SK-N-SH treated with all-trans-retinoic acid at 6 μM for 48 hours (cell line): ENCODE measurements around the gene BACH2.
A peak's percentile ranks its signal among the peaks of the same experiment; 100 is the strongest.

ENCODE experiments used
- ATAC-seq: fragments of 200-7000 bp; cut with Tn5 transposase; 3 replicates; pipeline ENCODE4 v1.9.1; 2020; ENCODE audit warnings: mild to moderate bottlenecking, moderate library complexity
- ARNTL ChIP-seq: fragments of 450-650 bp; formaldehyde crosslinking; IDR thresholded peaks from 2 replicates; pipeline ENCODE4 v1.5.0; 2020; ENCODE audit warnings: low read depth, mild to moderate bottlenecking, moderate library complexity, borderline replicate concordance
- BACH2 ChIP-seq: fragments of 250-450 bp; sonication (Bioruptor Pico); IDR thresholded peaks from 2 replicates; pipeline ENCODE4 v1.9.0; 2021; ENCODE audit warnings: mild to moderate bottlenecking, borderline replicate concordance
- CSDC2 ChIP-seq: fragments of 250-450 bp; sonication (Bioruptor Pico); IDR thresholded peaks from 2 replicates; pipeline ENCODE4 v1.5.0; 2020; ENCODE audit warnings: mild to moderate bottlenecking, moderate library complexity
- ESRRG ChIP-seq: fragments of 250-450 bp; sonication (Bioruptor Pico); IDR thresholded peaks from 2 replicates; pipeline ENCODE4 v1.6.1; 2021; ENCODE audit warnings: mild to moderate bottlenecking
- GLIS3 ChIP-seq: fragments of 250-450 bp; sonication (Bioruptor Pico); IDR thresholded peaks from 2 replicates; pipeline ENCODE4 v1.5.0; 2020; ENCODE audit warnings: mild to moderate bottlenecking, moderate library complexity
- ISL1 ChIP-seq: fragments of 250-450 bp; sonication (Bioruptor Pico); IDR thresholded peaks from 2 replicates; pipeline ENCODE4 v2.1.2; 2022; ENCODE audit warnings: mild to moderate bottlenecking, moderate library complexity
- OSR1 ChIP-seq: fragments of 250-450 bp; sonication (Bioruptor Pico); IDR thresholded peaks from 2 replicates; pipeline ENCODE4 v1.8.0; 2022; ENCODE audit warnings: moderate library complexity, mild to moderate bottlenecking, inconsistent platforms
- POU6F1 ChIP-seq: fragments of 250-450 bp; sonication (Bioruptor Pico); IDR thresholded peaks from 2 replicates; pipeline ENCODE4 v1.8.0; 2021; ENCODE audit warnings: low read depth, mild to moderate bottlenecking, moderate library complexity, borderline replicate concordance
- PPARA ChIP-seq: fragments of 250-450 bp; sonication (Bioruptor Pico); IDR thresholded peaks from 2 replicates; pipeline ENCODE4 v1.5.0; 2020; ENCODE audit warnings: mild to moderate bottlenecking, borderline replicate concordance
- RARB ChIP-seq: fragments of 250-450 bp; sonication (Bioruptor Pico); IDR thresholded peaks from 2 replicates; pipeline ENCODE4 v1.8.0; 2021; ENCODE audit warnings: mild to moderate bottlenecking, moderate library complexity
- SNAI2 ChIP-seq: fragments of 250-450 bp; sonication (Bioruptor Pico); IDR thresholded peaks from 2 replicates; pipeline ENCODE4 v1.5.0; 2020; ENCODE audit warnings: mild to moderate bottlenecking, moderate library complexity
- TCF4 ChIP-seq: fragments of 250-450 bp; sonication (Bioruptor Pico); IDR thresholded peaks from 2 replicates; pipeline ENCODE4 v1.8.0; 2021; ENCODE audit warnings: mild to moderate bottlenecking, moderate library complexity, borderline replicate concordance
- TOX ChIP-seq: fragments of 250-450 bp; sonication (Bioruptor Pico); IDR thresholded peaks from 2 replicates; pipeline ENCODE4 v1.8.0; 2021; ENCODE audit warnings: mild to moderate bottlenecking, moderate library complexity, borderline replicate concordance
- ZC3H10 ChIP-seq: fragments of 250-450 bp; sonication (Bioruptor Pico); IDR thresholded peaks from 2 replicates; pipeline ENCODE4 v1.5.1; 2021; ENCODE audit warnings: mild to moderate bottlenecking, moderate library complexity
- ZFP3 ChIP-seq: fragments of 250-450 bp; sonication (Bioruptor Pico); IDR thresholded peaks from 2 replicates; pipeline ENCODE4 v1.5.0; 2020; ENCODE audit warnings: mild to moderate bottlenecking, moderate library complexity
- ZFP30 ChIP-seq: fragments of 450-650 bp; formaldehyde crosslinking; IDR thresholded peaks from 2 replicates; pipeline ENCODE4 v1.5.0; 2022; ENCODE audit warnings: mild to moderate bottlenecking, moderate library complexity
- ZNF565 ChIP-seq: fragments of 450-650 bp; formaldehyde crosslinking; conservative IDR thresholded peaks from 2 replicates; pipeline ENCODE4 v1.5.0; 2020; ENCODE audit warnings: low read depth, mild to moderate bottlenecking, moderate library complexity
- ZNF70 ChIP-seq: fragments of 450-650 bp; formaldehyde crosslinking; IDR thresholded peaks from 2 replicates; pipeline ENCODE4 v1.5.0; 2020; ENCODE audit warnings: mild to moderate bottlenecking, moderate library complexity
- ZNF8 ChIP-seq: fragments of 450-650 bp; formaldehyde crosslinking; IDR thresholded peaks from 2 replicates; pipeline ENCODE4 v1.5.0; 2020; ENCODE audit warnings: mild to moderate bottlenecking, moderate library complexity
- TF ChIP-seq, protein P1 (sequence below): fragments of 250-450 bp; sonication (Bioruptor Pico); IDR thresholded peaks from 2 replicates; pipeline ENCODE4 v1.5.1; 2021; ENCODE audit warnings: mild to moderate bottlenecking, moderate library complexity
- TF ChIP-seq, protein P2 (sequence below): fragments of 250-450 bp; sonication (Bioruptor Pico); IDR thresholded peaks from 2 replicates; pipeline ENCODE4 v1.5.0; 2020; ENCODE audit warnings: mild to moderate bottlenecking, moderate library complexity
- TF ChIP-seq, protein P3 (sequence below): fragments of 250-450 bp; sonication (Bioruptor Pico); IDR thresholded peaks from 2 replicates; pipeline ENCODE4 v1.5.1; 2020; ENCODE audit warnings: low read depth, mild to moderate bottlenecking, moderate library complexity
- TF ChIP-seq, protein P4 (sequence below): fragments of 250-450 bp; sonication (Bioruptor Pico); IDR thresholded peaks from 2 replicates; pipeline ENCODE4 v1.8.0; 2020; ENCODE audit warnings: mild to moderate bottlenecking, moderate library complexity, borderline replicate concordance

Gene BACH2

DNA sequence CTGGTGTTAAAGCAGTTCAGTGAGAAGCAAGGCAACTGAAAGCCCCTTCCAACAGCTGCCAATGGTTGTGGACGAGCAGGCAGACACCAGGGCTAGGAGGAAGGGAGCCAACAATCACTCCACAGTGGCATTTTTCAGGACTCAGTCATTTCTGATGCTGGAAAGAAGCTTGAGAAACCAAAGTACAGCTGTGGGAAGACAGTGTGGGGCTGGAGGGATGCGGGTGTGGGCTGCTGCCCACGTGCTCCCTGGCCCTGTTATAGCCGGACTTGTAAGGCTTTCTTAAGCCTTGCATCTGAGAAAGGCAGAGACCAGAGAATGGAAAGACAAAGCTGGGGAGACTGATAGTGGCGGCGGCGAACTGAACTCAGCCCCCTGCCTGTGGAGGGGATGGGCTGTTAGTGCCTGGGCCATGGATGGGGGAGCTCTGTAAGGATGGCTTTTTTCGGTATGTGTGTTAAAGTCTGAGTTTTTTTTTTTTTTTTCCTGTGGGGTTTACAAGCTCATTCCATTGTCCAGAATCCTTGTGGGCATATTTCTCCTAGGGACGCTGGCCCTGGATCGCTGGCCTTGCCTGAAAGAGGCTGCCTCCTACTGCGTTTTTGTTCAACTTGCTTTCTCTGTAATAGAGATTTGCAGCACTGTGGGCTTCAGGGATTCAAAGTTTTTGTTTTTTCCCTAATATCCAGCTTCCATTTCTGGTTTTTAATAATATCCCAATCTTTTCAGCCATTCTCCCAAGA lies 310.7 kb downstream of the BACH2 start:
- ATAC-seq: peak; percentile 79
- TF ChIP-seq ZNF70 (0 out of 2 replicates have a peak, but pooled peaks have one; percentile 1), ZC3H10 (CRISPR knock-in tag) (no peak), ISL1 (CRISPR knock-in tag) (no peak)

- ATAC-seq: peak; percentile 82
- TF ChIP-seq ZNF70 (0 out of 2 replicates have a peak, but pooled peaks have one; percentile 3), ZFP30 (no peak), CSDC2 (CRISPR knock-in tag) (no peak), RARB (CRISPR knock-in tag) (no peak), ESRRG (0 out of 2 replicates have a peak, but pooled peaks have one; percentile 14), TOX (CRISPR knock-in tag) (no peak), ZFP3 (0 out of 2 replicates have a peak, but pooled peaks have one; percentile 53), ZC3H10 (CRISPR knock-in tag) (no peak), PPARA (CRISPR knock-in tag) (no peak), ISL1 (CRISPR knock-in tag) (no peak), BACH2 (CRISPR knock-in tag) (no peak), GLIS3 (CRISPR knock-in tag) (no peak), POU6F1 (CRISPR knock-in tag) (no peak), TCF4 (peak; percentile 90), ZNF565 (no peak), ARNTL (CRISPR knock-in tag) (no peak), OSR1 (CRISPR knock-in tag) (no peak), SNAI2 (no peak), ZNF8 (CRISPR knock-in tag) (no peak)
- TF ChIP-seq, protein P1, sequence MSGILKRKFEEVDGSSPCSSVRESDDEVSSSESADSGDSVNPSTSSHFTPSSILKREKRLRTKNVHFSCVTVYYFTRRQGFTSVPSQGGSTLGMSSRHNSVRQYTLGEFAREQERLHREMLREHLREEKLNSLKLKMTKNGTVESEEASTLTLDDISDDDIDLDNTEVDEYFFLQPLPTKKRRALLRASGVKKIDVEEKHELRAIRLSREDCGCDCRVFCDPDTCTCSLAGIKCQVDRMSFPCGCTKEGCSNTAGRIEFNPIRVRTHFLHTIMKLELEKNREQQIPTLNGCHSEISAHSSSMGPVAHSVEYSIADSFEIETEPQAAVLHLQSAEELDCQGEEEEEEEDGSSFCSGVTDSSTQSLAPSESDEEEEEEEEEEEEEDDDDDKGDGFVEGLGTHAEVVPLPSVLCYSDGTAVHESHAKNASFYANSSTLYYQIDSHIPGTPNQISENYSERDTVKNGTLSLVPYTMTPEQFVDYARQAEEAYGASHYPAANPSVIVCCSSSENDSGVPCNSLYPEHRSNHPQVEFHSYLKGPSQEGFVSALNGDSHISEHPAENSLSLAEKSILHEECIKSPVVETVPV (CRISPR knock-in tag): no peak
- TF ChIP-seq, protein P2, sequence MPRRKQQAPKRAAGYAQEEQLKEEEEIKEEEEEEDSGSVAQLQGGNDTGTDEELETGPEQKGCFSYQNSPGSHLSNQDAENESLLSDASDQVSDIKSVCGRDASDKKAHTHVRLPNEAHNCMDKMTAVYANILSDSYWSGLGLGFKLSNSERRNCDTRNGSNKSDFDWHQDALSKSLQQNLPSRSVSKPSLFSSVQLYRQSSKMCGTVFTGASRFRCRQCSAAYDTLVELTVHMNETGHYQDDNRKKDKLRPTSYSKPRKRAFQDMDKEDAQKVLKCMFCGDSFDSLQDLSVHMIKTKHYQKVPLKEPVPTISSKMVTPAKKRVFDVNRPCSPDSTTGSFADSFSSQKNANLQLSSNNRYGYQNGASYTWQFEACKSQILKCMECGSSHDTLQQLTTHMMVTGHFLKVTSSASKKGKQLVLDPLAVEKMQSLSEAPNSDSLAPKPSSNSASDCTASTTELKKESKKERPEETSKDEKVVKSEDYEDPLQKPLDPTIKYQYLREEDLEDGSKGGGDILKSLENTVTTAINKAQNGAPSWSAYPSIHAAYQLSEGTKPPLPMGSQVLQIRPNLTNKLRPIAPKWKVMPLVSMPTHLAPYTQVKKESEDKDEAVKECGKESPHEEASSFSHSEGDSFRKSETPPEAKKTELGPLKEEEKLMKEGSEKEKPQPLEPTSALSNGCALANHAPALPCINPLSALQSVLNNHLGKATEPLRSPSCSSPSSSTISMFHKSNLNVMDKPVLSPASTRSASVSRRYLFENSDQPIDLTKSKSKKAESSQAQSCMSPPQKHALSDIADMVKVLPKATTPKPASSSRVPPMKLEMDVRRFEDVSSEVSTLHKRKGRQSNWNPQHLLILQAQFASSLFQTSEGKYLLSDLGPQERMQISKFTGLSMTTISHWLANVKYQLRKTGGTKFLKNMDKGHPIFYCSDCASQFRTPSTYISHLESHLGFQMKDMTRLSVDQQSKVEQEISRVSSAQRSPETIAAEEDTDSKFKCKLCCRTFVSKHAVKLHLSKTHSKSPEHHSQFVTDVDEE (CRISPR knock-in tag): peak; percentile 75; the same call in 1 of the 2 replicates
- TF ChIP-seq, protein P3, sequence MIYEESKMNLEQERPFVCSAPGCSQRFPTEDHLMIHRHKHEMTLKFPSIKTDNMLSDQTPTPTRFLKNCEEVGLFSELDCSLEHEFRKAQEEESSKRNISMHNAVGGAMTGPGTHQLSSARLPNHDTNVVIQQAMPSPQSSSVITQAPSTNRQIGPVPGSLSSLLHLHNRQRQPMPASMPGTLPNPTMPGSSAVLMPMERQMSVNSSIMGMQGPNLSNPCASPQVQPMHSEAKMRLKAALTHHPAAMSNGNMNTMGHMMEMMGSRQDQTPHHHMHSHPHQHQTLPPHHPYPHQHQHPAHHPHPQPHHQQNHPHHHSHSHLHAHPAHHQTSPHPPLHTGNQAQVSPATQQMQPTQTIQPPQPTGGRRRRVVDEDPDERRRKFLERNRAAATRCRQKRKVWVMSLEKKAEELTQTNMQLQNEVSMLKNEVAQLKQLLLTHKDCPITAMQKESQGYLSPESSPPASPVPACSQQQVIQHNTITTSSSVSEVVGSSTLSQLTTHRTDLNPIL (CRISPR knock-in tag): peak; percentile 37; the same call in 1 of the 2 replicates
- TF ChIP-seq, protein P4, sequence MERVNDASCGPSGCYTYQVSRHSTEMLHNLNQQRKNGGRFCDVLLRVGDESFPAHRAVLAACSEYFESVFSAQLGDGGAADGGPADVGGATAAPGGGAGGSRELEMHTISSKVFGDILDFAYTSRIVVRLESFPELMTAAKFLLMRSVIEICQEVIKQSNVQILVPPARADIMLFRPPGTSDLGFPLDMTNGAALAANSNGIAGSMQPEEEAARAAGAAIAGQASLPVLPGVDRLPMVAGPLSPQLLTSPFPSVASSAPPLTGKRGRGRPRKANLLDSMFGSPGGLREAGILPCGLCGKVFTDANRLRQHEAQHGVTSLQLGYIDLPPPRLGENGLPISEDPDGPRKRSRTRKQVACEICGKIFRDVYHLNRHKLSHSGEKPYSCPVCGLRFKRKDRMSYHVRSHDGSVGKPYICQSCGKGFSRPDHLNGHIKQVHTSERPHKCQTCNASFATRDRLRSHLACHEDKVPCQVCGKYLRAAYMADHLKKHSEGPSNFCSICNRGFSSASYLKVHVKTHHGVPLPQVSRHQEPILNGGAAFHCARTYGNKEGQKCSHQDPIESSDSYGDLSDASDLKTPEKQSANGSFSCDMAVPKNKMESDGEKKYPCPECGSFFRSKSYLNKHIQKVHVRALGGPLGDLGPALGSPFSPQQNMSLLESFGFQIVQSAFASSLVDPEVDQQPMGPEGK: 0 out of 2 replicates have a peak, but pooled peaks have one; percentile 12
Observed at GRCh38 chr6:89984926-89985750, 311.5 kb downstream of the BACH2 start.
